Stimulated activated effector memory CD8-positive, alpha-beta T cell treated with anti-CD3 and anti-CD28 coated beads, Interleukin-12 subunit alpha, Interleukin-12 subunit beta, amount 100 ng/mL, for 72 hours (primary cell): ENCODE results near the gene SCN10A.

Experiments used
- ATAC-seq: fragments of 150-1000 bp; cut with Tn5 transposase; 2 replicates; pipeline ENCODE4 v1.10.0; 2021
- DNase-seq, 2 donors: peaks; one replicate each; pipeline ENCODE4 v3.0.0; 2021 to 2022; ENCODE audit warnings: low spot score in 2 of 2
- H3K27ac Mint-ChIP-seq: one replicate; pipeline ENCODE4 v1.8.0; 2022; ENCODE audit warnings: mild to moderate bottlenecking, mixed read lengths
- H3K36me3 Mint-ChIP-seq: one replicate; pipeline ENCODE4 v1.8.0; 2022; ENCODE audit warnings: mild to moderate bottlenecking, mixed read lengths
- H3K4me1 Mint-ChIP-seq: one replicate; pipeline ENCODE4 v1.8.0; 2022; ENCODE audit warnings: mixed read lengths
- H3K4me3 Mint-ChIP-seq: one replicate; pipeline ENCODE4 v1.8.0; 2022; ENCODE audit warnings: mild to moderate bottlenecking, mixed read lengths
- H3K9me3 Mint-ChIP-seq: one replicate; pipeline ENCODE4 v1.8.0; 2022; ENCODE audit warnings: mixed read lengths

The SCN10A gene

GRCh38 chr3:38655708-38656300, 160.2 kb downstream of the SCN10A start:
- DNase-seq, result peak in 1 of 2 donors; percentile 1
- ATAC-seq, result peak; percentile 41
- no peaks in the 10 kb centered on the region for H3K4me1 Mint-ChIP-seq

GRCh38 chr3:38653685-38654537, 162.1 kb downstream of the SCN10A start:
- ATAC-seq (no peak), DNase-seq (no peak)
- no peak overlapping the region for H3K4me3 Mint-ChIP-seq
- no peaks in the 10 kb centered on the region for H3K9me3 Mint-ChIP-seq
- H3K27ac Mint-ChIP-seq, result no peak overlapping the region
- H3K36me3 Mint-ChIP-seq, result no peaks in the 10 kb centered on the region
- peaks cover under 1% of the 10 kb centered on the region for H3K4me1 Mint-ChIP-seq

More at GRCh38 chr3:38655708-38656300, 160.2 kb downstream of the SCN10A start:
- H3K36me3 Mint-ChIP-seq, result no peaks in the 10 kb centered on the region
- H3K4me3 Mint-ChIP-seq, result no peak overlapping the region
- no peak overlapping the region for H3K27ac Mint-ChIP-seq
- no peaks in the 10 kb centered on the region for H3K9me3 Mint-ChIP-seq

GRCh38 chr3:38652934-38653333, 163.1 kb downstream of the SCN10A start:
- no peak for ATAC-seq
- Mint-ChIP-seq H3K4me1 (peaks cover 6% of the 10 kb centered on the region), H3K4me3 (no peak overlapping the region), H3K9me3 (no peaks in the 10 kb centered on the region), H3K36me3 (no peaks in the 10 kb centered on the region), H3K27ac (no peak overlapping the region)
- DNase-seq, result no peak

GRCh38 chr3:38651153-38651789, 164.7 kb downstream of the SCN10A start:
- Mint-ChIP-seq H3K4me3 (no peak overlapping the region), H3K36me3 (no peaks in the 10 kb centered on the region), H3K9me3 (no peaks in the 10 kb centered on the region)

GRCh38 chr3:38650248-38650951, 165.6 kb downstream of the SCN10A start:
- ATAC-seq, result no peak

More at GRCh38 chr3:38651153-38651789, 164.7 kb downstream of the SCN10A start:
- Mint-ChIP-seq H3K4me1 (peaks cover 6% of the 10 kb centered on the region), H3K27ac (no peak overlapping the region)
- peak; percentile 59 to 81 for DNase-seq
- ATAC-seq, result peak; percentile 52

GRCh38 chr3:38649500-38650247, 166.3 kb downstream of the SCN10A start, which contains the start of gene SCN5A:
SCN5A (minus strand) TSS chr3:38649687; CDS start chr3:38633307, 16,380 bp downstream.
- H3K4me1 Mint-ChIP-seq, result peaks cover 6% of the 10 kb centered on the region
- ATAC-seq, result peak; percentile 81
- H3K9me3 Mint-ChIP-seq, result no peaks in the 10 kb centered on the region

More at GRCh38 chr3:38650248-38650951, 165.6 kb downstream of the SCN10A start:
- Mint-ChIP-seq H3K27ac (no peak overlapping the region), H3K4me3 (no peak overlapping the region), H3K4me1 (peaks cover 6% of the 10 kb centered on the region), H3K9me3 (no peaks in the 10 kb centered on the region), H3K36me3 (no peaks in the 10 kb centered on the region)
- peak in 1 of 2 donors; percentile 55 for DNase-seq

GRCh38 chr3:38648659-38649499, 167.1 kb downstream of the SCN10A start:
- Mint-ChIP-seq H3K4me1 (peaks cover 6% of the 10 kb centered on the region), H3K4me3 (peak overlapping the region; percentile 63), H3K9me3 (no peaks in the 10 kb centered on the region), H3K27ac (no peak overlapping the region), H3K36me3 (no peaks in the 10 kb centered on the region)
- DNase-seq (peak in 1 of 2 donors; percentile 54), ATAC-seq (peak; percentile 1)

More at GRCh38 chr3:38649500-38650247, 166.3 kb downstream of the SCN10A start, which contains the start of gene SCN5A:
- Mint-ChIP-seq H3K4me3 (peak within 1 kb of the TSS; percentile 63), H3K27ac (no peak within 1 kb of the TSS), H3K36me3 (no peaks in the 10 kb centered on the region)
- DNase-seq, result peak in 1 of 2 donors; percentile 58

GRCh38 chr3:38648024-38648658, 167.9 kb downstream of the SCN10A start:
- DNase-seq (peak in 1 of 2 donors; percentile 44), ATAC-seq (no peak)
- H3K9me3 Mint-ChIP-seq, result no peaks in the 10 kb centered on the region
- H3K36me3 Mint-ChIP-seq, result no peaks in the 10 kb centered on the region
- peak overlapping the region; percentile 63 for H3K4me3 Mint-ChIP-seq
- peaks cover 6% of the 10 kb centered on the region for H3K4me1 Mint-ChIP-seq
- H3K27ac Mint-ChIP-seq, result no peak overlapping the region

GRCh38 chr3:38647217-38647970, 168.6 kb downstream of the SCN10A start:
- Mint-ChIP-seq H3K36me3 (no peaks in the 10 kb centered on the region), H3K4me3 (no peak overlapping the region), H3K9me3 (no peaks in the 10 kb centered on the region), H3K4me1 (peaks cover 6% of the 10 kb centered on the region), H3K27ac (no peak overlapping the region)
- no peak for ATAC-seq
- DNase-seq, result no peak
